Gastroesophageal sphincter (tissue), 3 donors: ENCODE results near the gene BTBD17.

Experiments
- EP300 ChIP-seq: sonication (generic); formaldehyde crosslinking; IDR thresholded peaks from one replicate; pipeline ENCODE4 v1.6.1; 2017; ENCODE audit warnings: antibody characterized with exemption, mild to moderate bottlenecking
- POLR2A ChIP-seq, 2 donors: fragments of 450-650 bp; IDR thresholded peaks; one replicate each; pipeline ENCODE4 v1.6.1; 2017; ENCODE audit warnings: antibody characterized with exemption in 2 of 2, mild to moderate bottlenecking in 2 of 2, moderate library complexity in 1 of 2
- POLR2AphosphoS5 ChIP-seq: sonication (generic); formaldehyde crosslinking; IDR thresholded peaks from one replicate; pipeline ENCODE4 v1.6.1; 2017; ENCODE audit warnings: antibody characterized with exemption
- TF ChIP-seq, protein P1 (sequence below), 4 experiments: fragments of 200-600 bp in 2 of 4; fragments of 450-650 bp in 2 of 4; sonication (generic) in 1 of 4; IDR thresholded peaks; one replicate each; pipeline ENCODE4 v1.5.1; 2017 to 2019; ENCODE audit warnings: antibody characterized with exemption in 4 of 4, mild to moderate bottlenecking in 2 of 4, moderate library complexity in 2 of 4

- TF ChIP-seq, protein P1, sequence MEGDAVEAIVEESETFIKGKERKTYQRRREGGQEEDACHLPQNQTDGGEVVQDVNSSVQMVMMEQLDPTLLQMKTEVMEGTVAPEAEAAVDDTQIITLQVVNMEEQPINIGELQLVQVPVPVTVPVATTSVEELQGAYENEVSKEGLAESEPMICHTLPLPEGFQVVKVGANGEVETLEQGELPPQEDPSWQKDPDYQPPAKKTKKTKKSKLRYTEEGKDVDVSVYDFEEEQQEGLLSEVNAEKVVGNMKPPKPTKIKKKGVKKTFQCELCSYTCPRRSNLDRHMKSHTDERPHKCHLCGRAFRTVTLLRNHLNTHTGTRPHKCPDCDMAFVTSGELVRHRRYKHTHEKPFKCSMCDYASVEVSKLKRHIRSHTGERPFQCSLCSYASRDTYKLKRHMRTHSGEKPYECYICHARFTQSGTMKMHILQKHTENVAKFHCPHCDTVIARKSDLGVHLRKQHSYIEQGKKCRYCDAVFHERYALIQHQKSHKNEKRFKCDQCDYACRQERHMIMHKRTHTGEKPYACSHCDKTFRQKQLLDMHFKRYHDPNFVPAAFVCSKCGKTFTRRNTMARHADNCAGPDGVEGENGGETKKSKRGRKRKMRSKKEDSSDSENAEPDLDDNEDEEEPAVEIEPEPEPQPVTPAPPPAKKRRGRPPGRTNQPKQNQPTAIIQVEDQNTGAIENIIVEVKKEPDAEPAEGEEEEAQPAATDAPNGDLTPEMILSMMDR (IDR thresholded peaks at IDR 0.05), result no peak
- TF ChIP-seq POLR2A (IDR thresholded peaks at IDR 0.05), result no peak
- TF ChIP-seq EP300, result no peak
- no peak for TF ChIP-seq POLR2AphosphoS5
Measured at GRCh38 chr17:74392848-74393247, 31.2 kb upstream of the BTBD17 start.
